ENCODE measurements around the gene RPL19.

DNA sequence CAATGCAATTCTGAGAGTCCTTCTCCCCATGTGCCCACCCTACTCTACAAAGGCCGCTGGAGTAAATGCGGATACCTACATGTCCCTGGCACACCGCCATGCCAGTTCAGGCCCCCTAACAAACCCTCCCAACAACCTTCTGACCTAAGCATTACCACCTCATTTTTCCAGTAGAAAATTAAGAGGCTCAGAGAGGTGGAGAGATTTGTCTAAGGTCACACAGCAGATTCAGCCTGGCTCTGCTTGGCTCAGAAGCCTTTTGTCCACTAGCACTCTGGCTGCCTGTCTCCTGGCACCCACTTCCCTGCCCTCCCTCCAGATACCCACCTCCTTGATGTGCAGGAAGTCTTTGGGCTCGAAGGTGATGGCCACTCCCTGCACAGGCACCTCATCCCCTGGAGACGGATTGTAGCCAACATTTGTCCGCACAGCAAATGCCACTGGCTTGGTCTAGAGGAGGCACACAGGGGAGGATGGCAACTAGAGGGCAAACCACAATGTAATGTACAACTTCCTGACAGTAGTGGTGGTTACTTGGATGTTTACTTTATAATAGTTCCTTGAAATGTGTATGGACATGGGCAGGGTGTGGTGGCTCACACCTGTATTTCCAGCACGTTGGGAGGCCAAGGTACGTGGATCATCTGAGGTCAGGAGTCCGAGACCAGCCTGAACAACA, 12.8 kb upstream of the RPL19 start:
- TF ChIP-seq, protein P1, sequence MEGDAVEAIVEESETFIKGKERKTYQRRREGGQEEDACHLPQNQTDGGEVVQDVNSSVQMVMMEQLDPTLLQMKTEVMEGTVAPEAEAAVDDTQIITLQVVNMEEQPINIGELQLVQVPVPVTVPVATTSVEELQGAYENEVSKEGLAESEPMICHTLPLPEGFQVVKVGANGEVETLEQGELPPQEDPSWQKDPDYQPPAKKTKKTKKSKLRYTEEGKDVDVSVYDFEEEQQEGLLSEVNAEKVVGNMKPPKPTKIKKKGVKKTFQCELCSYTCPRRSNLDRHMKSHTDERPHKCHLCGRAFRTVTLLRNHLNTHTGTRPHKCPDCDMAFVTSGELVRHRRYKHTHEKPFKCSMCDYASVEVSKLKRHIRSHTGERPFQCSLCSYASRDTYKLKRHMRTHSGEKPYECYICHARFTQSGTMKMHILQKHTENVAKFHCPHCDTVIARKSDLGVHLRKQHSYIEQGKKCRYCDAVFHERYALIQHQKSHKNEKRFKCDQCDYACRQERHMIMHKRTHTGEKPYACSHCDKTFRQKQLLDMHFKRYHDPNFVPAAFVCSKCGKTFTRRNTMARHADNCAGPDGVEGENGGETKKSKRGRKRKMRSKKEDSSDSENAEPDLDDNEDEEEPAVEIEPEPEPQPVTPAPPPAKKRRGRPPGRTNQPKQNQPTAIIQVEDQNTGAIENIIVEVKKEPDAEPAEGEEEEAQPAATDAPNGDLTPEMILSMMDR (IDR thresholded peaks at IDR 0.05) = no peak
- no peak for TF ChIP-seq POLR2A (IDR thresholded peaks at IDR 0.05)
